ENCODE measurements around the gene CD1C.

Gene CD1C

DNA sequence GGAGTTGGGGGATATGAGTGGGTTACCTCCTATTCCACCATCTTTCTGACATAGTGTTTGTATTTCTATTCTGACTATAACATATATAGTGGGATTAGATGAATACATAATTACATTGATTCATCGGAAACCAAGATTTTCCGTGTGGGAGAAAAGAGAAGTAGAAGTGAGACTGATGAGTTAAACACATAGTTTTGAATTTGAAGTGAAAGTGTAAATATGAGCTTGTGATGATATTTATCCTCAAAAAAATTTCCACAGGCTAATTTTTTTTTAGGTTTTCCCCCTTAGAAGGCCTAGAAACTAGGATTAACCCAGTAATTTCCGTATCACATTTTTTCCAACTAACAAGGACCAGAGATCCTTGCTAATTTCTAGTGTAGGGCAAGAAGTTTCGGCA, 34.7 kb downstream of the CD1C start:
- no peaks in the 10 kb centered on the region for H3K9me3 ChIP-seq (ENCODE audit: insufficient read depth, low read depth, low read length)
- TF ChIP-seq, protein P1, sequence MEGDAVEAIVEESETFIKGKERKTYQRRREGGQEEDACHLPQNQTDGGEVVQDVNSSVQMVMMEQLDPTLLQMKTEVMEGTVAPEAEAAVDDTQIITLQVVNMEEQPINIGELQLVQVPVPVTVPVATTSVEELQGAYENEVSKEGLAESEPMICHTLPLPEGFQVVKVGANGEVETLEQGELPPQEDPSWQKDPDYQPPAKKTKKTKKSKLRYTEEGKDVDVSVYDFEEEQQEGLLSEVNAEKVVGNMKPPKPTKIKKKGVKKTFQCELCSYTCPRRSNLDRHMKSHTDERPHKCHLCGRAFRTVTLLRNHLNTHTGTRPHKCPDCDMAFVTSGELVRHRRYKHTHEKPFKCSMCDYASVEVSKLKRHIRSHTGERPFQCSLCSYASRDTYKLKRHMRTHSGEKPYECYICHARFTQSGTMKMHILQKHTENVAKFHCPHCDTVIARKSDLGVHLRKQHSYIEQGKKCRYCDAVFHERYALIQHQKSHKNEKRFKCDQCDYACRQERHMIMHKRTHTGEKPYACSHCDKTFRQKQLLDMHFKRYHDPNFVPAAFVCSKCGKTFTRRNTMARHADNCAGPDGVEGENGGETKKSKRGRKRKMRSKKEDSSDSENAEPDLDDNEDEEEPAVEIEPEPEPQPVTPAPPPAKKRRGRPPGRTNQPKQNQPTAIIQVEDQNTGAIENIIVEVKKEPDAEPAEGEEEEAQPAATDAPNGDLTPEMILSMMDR (conservative IDR thresholded peaks at IDR 0.05; ENCODE audit: low read length): no peak
- no peak for TF ChIP-seq EZH2phosphoT487 (IDR thresholded peaks at IDR 0.05; ENCODE audit: borderline replicate concordance)
- no peak overlapping the region for H3K9ac ChIP-seq (ENCODE audit: low read depth, low read length, poor library complexity, severe bottlenecking)
- no peaks in the 10 kb centered on the region for H3F3A ChIP-seq (ENCODE audit: low read depth)
- H2AFZ ChIP-seq (ENCODE audit: low read length): no peak overlapping the region
- H3K4me1 ChIP-seq (ENCODE audit: insufficient read depth, low read length, poor library complexity, severe bottlenecking): peaks cover under 1% of the 10 kb centered on the region
- H3K36me3 ChIP-seq (ENCODE audit: insufficient read depth, low read length): no peaks in the 10 kb centered on the region; the same call in 1 of the 2 replicates
- H3K4me2 ChIP-seq (ENCODE audit: low read depth, low read length, poor library complexity, severe bottlenecking): no peak overlapping the region
- H3K27me3 ChIP-seq (ENCODE audit: insufficient read depth, low read length, poor library complexity, severe bottlenecking): no peaks in the 10 kb centered on the region
- H3K79me2 ChIP-seq (ENCODE audit: insufficient read depth, low read length): no peaks in the 10 kb centered on the region
- no peak overlapping the region for H3K4me3 ChIP-seq (ENCODE audit: low read length, poor library complexity, severe bottlenecking)
- no peaks in the 10 kb centered on the region for H3K9me2 ChIP-seq (replicated peaks; ENCODE audit: low read depth, low read length)
- no peaks in the 10 kb centered on the region for H4K20me1 ChIP-seq (ENCODE audit: insufficient read depth, low read length, poor library complexity, severe bottlenecking)

DNA sequence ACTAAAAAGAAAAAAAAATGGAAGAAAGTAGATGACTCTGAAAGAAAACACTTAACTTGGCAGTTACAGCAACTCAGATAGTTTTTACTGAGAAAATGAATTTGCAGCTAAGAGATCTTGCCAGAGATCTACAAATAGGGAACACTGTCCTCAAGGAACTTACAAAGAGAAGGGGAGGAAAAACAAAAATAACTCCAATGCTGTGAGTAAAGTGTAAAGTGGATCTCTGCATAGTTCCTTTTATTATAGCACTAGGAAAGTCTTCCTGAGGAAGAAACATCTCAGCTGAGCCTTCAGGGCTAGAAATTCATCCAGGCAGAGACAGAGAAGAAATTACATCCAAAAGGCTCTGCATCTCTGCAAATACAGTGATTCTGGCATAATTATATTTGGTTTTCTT, 37.8 kb downstream of the CD1C start:
- no peak for TF ChIP-seq EZH2phosphoT487 (IDR thresholded peaks at IDR 0.05; ENCODE audit: borderline replicate concordance)
- TF ChIP-seq, protein P1 (conservative IDR thresholded peaks at IDR 0.05; ENCODE audit: low read length): no peak
- Histone ChIP-seq H2AFZ (ENCODE audit: low read length) (no peak overlapping the region), H3K9me2 (replicated peaks; ENCODE audit: low read depth, low read length) (no peaks in the 10 kb centered on the region), H3K27me3 (ENCODE audit: insufficient read depth, low read length, poor library complexity, severe bottlenecking) (no peaks in the 10 kb centered on the region), H3K4me2 (ENCODE audit: low read depth, low read length, poor library complexity, severe bottlenecking) (no peak overlapping the region), H3K79me2 (ENCODE audit: insufficient read depth, low read length) (no peaks in the 10 kb centered on the region), H3K9me3 (ENCODE audit: insufficient read depth, low read depth, low read length) (no peaks in the 10 kb centered on the region), H3F3A (ENCODE audit: low read depth) (no peaks in the 10 kb centered on the region), H3K4me1 (ENCODE audit: insufficient read depth, low read length, poor library complexity, severe bottlenecking) (peaks cover 3% of the 10 kb centered on the region), H3K36me3 (ENCODE audit: insufficient read depth, low read length) (no peaks in the 10 kb centered on the region; the same call in 1 of the 2 replicates), H4K20me1 (ENCODE audit: insufficient read depth, low read length, poor library complexity, severe bottlenecking) (no peaks in the 10 kb centered on the region), H3K4me3 (ENCODE audit: low read length, poor library complexity, severe bottlenecking) (no peak overlapping the region), H3K9ac (ENCODE audit: low read depth, low read length, poor library complexity, severe bottlenecking) (no peak overlapping the region)

DNA sequence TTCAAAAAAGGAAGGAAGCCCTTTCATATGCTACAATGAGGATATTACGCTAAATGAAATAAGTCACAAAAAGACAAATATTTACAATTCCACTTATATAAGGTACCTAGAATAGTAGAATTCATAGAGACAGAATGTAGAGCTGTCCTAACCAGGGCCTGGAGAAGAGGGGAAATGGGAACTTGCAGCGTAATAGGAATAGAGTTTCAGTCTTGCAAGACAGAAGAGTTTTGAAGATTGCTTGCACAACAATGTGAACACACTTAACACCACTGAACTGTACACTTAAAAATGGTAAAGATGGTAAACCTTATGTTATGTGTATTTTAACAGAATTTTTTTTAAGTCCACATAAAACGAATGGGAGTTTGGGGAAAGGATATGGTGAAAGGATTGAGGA, 38.7 kb downstream of the CD1C start:
- TF ChIP-seq, protein P1 (conservative IDR thresholded peaks at IDR 0.05; ENCODE audit: low read length): no peak
- TF ChIP-seq EZH2phosphoT487 (IDR thresholded peaks at IDR 0.05; ENCODE audit: borderline replicate concordance): no peak
- Histone ChIP-seq H3F3A (ENCODE audit: low read depth) (no peaks in the 10 kb centered on the region), H3K9me2 (replicated peaks; ENCODE audit: low read depth, low read length) (no peaks in the 10 kb centered on the region), H4K20me1 (ENCODE audit: insufficient read depth, low read length, poor library complexity, severe bottlenecking) (no peaks in the 10 kb centered on the region), H3K4me2 (ENCODE audit: low read depth, low read length, poor library complexity, severe bottlenecking) (no peak overlapping the region), H3K9ac (ENCODE audit: low read depth, low read length, poor library complexity, severe bottlenecking) (no peak overlapping the region), H3K9me3 (ENCODE audit: insufficient read depth, low read depth, low read length) (no peaks in the 10 kb centered on the region), H3K4me3 (ENCODE audit: low read length, poor library complexity, severe bottlenecking) (no peak overlapping the region), H3K79me2 (ENCODE audit: insufficient read depth, low read length) (no peaks in the 10 kb centered on the region), H2AFZ (ENCODE audit: low read length) (peak overlapping the region; percentile 7; the same call in 1 of the 2 replicates), H3K4me1 (ENCODE audit: insufficient read depth, low read length, poor library complexity, severe bottlenecking) (peaks cover 6% of the 10 kb centered on the region), H3K36me3 (ENCODE audit: insufficient read depth, low read length) (no peaks in the 10 kb centered on the region), H3K27me3 (ENCODE audit: insufficient read depth, low read length, poor library complexity, severe bottlenecking) (no peaks in the 10 kb centered on the region)

Data from Loucy (cell line).